Omental fat pad (tissue), 4 donors: Measurements from ENCODE around the gene KPNA3. TPM values are rescaled to one million over a fixed set of nuclear protein-coding genes. Genes with fewer than 3 reads are reported as not detected.

Source experiments
- ATAC-seq: fragments of 150-250 bp; one replicate; pipeline ENCODE4 v1.9.1; 2016; ENCODE audit warnings: mild to moderate bottlenecking, moderate library complexity; ENCODE audit not compliant: low FRiP score
- DNase-seq: peaks from one replicate; pipeline ENCODE4 v3.0.0-alpha.2; 2019; ENCODE audit warnings: low spot score
- CTCF ChIP-seq, 3 donors: fragments of 450-650 bp; IDR thresholded peaks; one replicate each; pipeline ENCODE4 v1.5.1; 2016 to 2017; ENCODE audit warnings: antibody characterized with exemption in 3 of 3, mild to moderate bottlenecking in 3 of 3, moderate library complexity in 2 of 3
- total RNA-seq, 4 donors: library from RNA; depleted of rRNA; stranded (reverse); fragments of >200 nt; gene quantifications; one replicate each; pipeline ENCODE4 v1.1.0, GENCODE V29; 2016

KPNA3 gene
- total RNA-seq, 4 donors from 2014 or later = 25.1 to 31.8 (median 27.6) TPM

- TF ChIP-seq CTCF (IDR thresholded peaks at IDR 0.05) = no peak
- ATAC-seq (no peak), DNase-seq (no peak)
These were observed 139.9 kb downstream of the KPNA3 start for GRCh38 chr13:49652355-49653305.

- DNase-seq = no peak
- TF ChIP-seq CTCF (IDR thresholded peaks at IDR 0.05) = no peak
- ATAC-seq = no peak
These were observed 140.7 kb downstream of the KPNA3 start for GRCh38 chr13:49651570-49652354.

GRCh38 chr13:49649963-49650312 lies 142.5 kb downstream of the KPNA3 start:
- ATAC-seq (no peak), DNase-seq (no peak)
- no peak for TF ChIP-seq CTCF (IDR thresholded peaks at IDR 0.05)

Other genes starting within 250 kb of the KPNA3 start
- gene RCBTB1, start 207.1 kb downstream of the KPNA3 start, total RNA-seq = 10 to 100 TPM in 3 of 4 donors, 1 to 10 TPM in 1; 8.4 to 17.5 (median 11.1) TPM
- 1 to 10 TPM in 3 of 4 donors, under 1 TPM in 1; 0.93 to 4.9 (median 1.6) TPM for gene ARL11, start 164.2 kb downstream of the KPNA3 start, total RNA-seq
- 10 to 100 TPM; 36.1 to 51.7 (median 39.6) TPM for gene EBPL, start 101.2 kb downstream of the KPNA3 start, total RNA-seq
- gene SPRYD7, start 143.7 kb upstream of the KPNA3 start, total RNA-seq = 1 to 10 TPM; 3.2 to 4.4 (median 4.0) TPM
- 10 to 100 TPM; 11.0 to 19.1 (median 14.2) TPM for gene TRIM13, start 204.4 kb upstream of the KPNA3 start, total RNA-seq
- gene KCNRG, start 222.8 kb upstream of the KPNA3 start, total RNA-seq = 1 to 10 TPM in 1 of 4 donors, under 1 TPM in 3; 0.56 to 1.0 (median 0.89) TPM